DMS79 (cell line): ENCODE measurements around the gene MAP4K3.

ENCODE experiments used
- DNase-seq: peaks from one replicate; lab custom pipeline; 2025; lab: John Stamatoyannopoulos, UW

MAP4K3 gene

GRCh38 chr2:39241588-39241987 lies 195.5 kb downstream of the MAP4K3 start:
- DNase-seq, result no peak

GRCh38 chr2:39240758-39241157 lies 196.3 kb downstream of the MAP4K3 start:
- no peak for DNase-seq

DNA sequence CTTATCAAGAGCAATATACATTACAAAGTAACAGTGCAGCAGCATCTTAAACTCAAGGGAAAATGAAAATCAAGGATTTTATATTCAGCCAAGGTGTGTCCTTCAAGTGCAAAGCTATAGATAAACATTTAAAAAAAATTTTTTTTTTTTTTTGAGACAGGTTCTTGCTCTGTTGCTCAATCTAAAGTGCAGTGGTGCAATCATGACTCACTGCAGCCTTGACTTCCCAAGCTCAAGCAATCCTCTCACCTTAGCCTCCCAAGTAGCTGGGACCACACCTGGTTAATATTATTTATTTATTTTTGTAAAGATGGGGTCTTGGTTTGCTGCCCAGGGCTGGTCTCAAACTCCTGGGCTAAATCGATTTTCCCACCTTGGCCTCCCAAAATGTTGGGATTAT lies 202.3 kb downstream of the MAP4K3 start:
- DNase-seq, result no peak

- no peak for DNase-seq
Observed at GRCh38 chr2:39232141-39232540, 204.9 kb downstream of the MAP4K3 start.

DNA sequence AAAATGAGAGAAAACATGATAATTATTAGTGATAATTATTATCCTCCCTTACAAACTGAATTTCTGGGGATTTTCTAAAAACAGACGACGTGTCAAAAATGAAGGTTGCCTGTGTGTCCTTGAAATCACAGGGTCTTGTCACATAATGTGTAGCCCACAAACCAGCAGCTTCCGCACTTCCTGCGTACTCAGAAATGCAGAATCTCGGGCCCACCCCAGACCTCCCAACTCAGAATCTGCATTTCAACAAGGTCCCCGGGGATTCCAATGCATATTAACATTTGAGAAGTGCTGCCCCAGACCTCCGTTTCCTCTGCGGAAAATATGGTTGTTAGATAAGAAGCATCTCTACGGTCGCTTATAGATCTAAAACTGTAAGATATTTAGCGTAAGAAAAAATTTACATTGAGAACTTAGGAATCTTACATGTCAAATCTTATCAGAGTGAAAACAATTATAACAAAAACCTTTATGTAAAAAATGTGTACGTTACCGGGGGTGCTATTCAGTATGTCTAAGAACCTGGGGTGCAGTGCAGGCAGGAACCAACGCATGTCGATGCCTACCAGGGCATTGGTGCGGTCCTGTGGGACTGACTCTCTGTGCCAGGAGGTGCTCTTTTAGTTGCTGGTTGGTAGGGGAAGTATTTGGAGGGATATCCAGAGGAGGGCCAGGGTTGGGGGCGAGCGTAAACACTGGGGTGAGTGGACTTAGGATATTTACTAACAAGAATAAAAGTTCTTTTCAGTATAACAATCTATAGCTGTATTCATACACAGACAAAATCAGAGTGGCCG lies 208.5 kb downstream of the MAP4K3 start:
- no peak for DNase-seq

- peak; percentile 16 for DNase-seq
Observed at GRCh38 chr2:39227628-39228412, 209.3 kb downstream of the MAP4K3 start.

DNA sequence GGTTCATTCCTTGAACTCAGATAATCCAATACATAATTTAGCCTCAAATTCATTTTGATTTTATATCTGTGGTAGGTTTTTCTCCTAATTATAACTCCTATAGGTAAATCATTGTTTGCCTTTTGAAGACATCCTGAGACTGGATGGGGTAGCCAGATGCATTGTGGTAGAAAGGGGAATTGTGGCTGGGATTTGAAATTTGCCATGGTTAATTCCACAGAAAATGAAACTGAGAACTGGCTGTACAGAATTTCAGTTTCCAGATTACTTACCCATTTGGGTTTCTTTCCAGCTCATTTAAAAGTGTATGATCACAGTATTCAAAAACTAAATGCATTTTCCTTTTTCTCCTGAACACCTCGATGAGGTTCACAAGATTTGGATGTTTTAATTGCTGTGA lies 211.5 kb downstream of the MAP4K3 start:
- DNase-seq, result no peak

GRCh38 chr2:39223909-39224308 lies 213.2 kb downstream of the MAP4K3 start:
- DNase-seq, result no peak

DNA sequence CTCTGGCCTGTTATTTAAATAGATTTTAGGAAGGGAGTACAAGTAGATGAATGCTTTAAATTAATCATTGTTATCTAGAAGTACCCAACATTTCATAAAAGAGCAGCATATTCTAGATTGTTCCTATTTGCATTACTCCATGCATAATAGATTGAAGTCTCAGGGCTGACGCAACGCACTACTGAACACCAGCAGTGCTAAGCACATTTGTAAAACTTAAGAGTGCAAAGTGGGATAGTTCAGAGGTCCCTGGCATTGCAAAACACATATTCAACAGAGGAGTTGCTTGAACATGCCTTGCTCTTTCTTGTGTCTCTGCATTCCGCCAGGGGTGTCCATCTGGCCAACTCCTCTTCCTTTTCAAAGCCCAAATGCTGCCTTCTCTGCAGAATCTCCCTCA lies 215.6 kb downstream of the MAP4K3 start:
- DNase-seq, result no peak

DNA sequence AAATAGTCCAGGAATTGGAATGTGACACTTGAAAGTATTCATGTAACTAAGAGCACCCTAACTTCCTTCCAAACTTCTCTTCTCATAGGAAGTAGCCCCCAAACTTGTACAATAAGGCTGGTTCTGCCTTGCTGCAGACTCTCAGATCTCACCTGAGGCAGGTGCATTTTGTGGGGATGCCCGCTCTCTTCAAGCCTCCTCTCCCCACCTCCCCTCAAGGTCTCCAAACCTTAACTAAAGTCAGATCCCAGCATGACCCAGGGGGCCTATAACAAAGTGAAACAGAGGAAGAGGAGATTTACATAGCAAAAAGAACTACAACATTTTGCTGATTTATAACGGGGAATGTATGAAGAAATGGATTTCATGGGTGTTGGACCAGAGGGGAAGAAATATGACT lies 216.9 kb downstream of the MAP4K3 start:
- DNase-seq, result no peak

GRCh38 chr2:39218391-39218790 lies 218.7 kb downstream of the MAP4K3 start:
- DNase-seq, result no peak

GRCh38 chr2:39217192-39217550 lies 219.9 kb downstream of the MAP4K3 start:
- no peak for DNase-seq

DNA sequence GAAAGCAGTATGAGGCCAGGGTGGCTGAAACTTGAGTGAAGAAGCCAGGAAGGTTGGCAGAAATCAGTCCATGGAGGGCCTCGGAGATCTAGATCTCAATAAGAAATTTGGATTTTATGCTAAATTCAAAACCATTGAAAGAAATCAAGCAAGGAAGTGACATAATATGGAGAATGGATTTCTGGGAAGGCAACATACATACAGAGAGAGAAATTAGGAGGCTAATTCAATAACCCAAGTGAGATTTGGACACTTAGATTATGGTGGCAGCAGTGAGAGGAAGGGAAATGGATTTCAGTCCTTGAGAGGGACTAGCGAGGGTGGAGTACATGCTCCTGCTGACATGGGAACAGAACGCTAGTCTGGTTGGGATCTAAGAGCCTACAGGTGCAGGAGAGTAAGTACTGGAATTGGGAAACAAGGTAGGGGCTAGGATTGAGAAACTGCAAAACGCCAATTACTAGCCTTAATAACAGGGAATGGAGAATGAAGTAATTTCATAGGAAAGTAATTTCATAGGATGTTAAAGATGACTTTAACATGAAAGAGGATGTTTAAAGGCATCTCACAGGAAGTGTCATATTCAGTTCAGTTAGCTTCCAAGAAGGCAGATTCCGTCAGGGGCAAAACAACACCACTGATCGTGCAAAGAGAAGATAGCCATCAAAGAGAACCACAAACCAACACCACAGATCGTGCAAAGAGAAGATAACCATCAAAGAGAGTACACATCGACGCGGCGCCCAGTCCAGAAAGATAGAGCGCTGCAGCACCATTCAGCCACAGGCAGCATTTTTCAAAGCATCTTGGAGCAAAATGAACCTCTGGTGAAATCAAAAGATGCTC lies 220.5 kb downstream of the MAP4K3 start:
- DNase-seq, result no peak

- DNase-seq, result no peak
Observed at GRCh38 chr2:39215545-39215944, 221.5 kb downstream of the MAP4K3 start.

DNA sequence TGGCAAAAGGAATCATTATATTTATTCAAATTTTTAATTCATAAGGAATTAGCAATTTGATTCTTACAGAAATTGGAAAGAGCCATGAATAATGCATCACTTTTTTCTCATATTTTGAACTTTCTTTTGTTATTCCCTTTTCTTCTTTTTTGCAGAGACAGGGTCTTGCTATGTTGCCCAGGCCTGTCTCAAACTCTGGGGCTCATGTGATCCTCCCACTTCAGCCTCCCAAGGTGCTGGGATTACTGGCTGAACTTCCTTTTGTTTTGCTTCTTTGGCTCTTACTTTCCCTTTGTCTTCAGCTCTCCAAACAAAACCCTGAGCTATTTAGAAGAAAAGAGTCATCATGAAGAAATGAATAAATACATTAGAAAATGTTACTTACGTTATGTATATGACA lies 224.1 kb downstream of the MAP4K3 start:
- no peak for DNase-seq

GRCh38 chr2:39210846-39211245 lies 226.2 kb downstream of the MAP4K3 start:
- no peak for DNase-seq

DNA sequence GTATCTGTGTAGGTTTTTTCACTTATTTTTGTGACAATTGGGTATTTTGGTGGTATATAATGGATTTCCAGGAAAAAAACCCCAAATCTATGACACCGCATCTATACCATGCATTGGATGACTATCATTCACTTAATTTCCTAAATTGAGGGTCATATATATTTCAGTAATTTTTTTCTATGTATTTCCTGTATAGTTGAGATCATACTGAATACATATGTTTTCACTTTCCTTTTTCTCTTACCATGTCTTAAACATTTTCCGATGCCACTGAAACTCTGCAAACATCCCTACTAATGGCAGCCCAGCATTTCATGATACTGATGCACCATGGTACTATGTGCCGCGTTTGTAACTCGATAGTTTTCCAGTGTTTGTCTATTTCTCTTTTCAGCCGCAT lies 233.7 kb downstream of the MAP4K3 start:
- DNase-seq, result no peak

GRCh38 chr2:39202639-39203369 lies 234.3 kb downstream of the MAP4K3 start:
- no peak for DNase-seq
